Brain pericyte (primary cell): Measurements from ENCODE around the gene EPG5.
A peak's percentile ranks its signal among the peaks of the same experiment; 100 is the strongest.

ENCODE experiments used
- DNase-seq: peaks from one replicate; pipeline ENCODE4 v3.0.0-alpha.2; 2012; ENCODE audit warnings: low read depth, low spot score

The EPG5 gene

DNA sequence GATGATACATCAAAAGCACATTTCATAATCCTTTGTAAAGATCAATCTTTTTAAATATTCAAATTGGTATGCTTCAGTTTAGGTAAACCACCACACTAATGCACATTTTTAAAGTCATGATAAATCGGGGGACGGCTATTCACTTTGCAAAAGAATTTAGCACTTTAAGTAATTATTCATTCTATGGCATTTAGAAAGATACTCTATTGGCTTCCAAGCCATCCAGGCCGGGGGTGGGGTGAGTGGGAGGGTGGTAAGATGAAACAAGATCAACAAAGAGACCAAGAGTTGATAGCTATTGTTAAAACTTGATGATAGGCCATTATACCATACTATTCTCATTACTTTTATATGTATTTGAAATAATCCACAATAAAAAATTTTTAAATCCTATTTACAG, 41.0 kb downstream of the EPG5 start:
- DNase-seq, result no peak

DNA sequence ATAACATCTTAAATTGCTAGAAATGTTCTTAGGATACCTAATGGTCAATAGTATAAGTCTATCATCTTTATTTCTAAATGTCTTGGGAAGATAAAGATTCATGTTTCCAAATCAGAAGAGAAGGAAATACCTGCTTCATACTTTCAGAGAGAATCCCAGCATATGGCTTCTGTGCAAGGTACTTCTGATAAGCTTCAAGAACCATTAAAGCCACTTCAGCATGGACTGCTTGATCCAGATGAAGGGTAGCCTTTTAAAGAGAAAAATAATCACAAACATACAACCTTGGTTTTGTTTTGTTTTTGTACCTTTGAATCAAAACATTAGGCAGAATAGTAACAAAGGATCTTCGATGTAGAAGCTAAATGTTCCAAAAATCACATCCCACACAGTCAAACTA, 44.0 kb downstream of the EPG5 start:
- DNase-seq, result no peak

DNA sequence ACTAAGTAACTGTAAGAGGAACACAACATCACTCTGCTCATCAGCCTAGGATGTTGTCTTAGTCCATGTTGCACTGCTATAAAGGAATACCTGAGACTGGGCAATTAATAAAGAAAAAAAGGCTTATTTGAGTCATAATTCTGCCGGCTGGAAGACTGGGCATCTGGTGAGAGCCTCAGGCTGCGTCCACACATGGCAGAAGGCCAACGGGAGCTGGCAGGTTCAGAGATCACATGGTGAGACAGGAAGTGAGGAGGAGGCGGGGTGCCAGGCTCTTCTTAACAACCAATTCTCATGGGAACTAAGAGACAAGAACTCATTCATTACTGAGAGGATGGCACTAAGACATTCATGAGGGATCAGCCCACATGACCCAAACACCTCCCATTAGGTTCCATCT, 46.8 kb downstream of the EPG5 start:
- peak; percentile 30 for DNase-seq

DNA sequence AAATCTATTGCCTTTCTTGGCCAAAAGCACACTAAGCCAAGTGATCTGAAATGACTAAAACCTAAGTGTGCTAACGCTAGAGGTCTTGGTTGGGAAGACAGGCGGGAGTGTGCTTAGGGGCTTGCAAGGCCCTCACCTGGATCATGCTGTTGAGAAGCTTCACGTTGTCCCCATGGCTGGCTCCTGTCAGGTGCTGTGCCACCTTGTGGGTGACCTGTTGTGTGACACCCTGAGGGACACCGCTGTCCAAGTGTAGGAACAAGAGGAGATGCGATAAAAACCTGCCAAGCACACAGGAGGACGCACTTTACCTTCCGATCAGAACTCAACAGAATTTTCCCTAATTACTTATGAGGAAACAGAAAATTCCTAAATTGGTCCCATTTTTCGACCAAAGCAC, 50.8 kb downstream of the EPG5 start:
- DNase-seq, result no peak

DNA sequence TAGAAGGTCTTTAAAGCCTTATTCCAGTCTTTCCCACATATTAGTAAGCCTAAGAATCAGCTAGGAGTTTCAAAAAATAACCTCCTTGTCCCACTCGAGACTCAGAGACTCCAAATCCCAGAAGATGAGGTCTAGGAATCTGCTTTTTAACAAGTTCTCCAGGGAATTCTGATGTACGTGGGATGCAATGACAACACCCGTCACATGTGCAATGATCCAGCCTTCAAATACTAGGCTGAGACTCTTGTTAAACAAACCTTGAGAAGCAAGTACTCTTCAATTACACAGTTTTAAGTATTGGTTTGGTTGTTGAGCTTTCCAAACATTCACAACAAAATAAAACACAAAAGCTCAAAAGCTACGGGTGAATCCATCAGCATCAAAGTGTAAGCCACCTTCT, 53.9 kb downstream of the EPG5 start:
- no peak for DNase-seq

DNA sequence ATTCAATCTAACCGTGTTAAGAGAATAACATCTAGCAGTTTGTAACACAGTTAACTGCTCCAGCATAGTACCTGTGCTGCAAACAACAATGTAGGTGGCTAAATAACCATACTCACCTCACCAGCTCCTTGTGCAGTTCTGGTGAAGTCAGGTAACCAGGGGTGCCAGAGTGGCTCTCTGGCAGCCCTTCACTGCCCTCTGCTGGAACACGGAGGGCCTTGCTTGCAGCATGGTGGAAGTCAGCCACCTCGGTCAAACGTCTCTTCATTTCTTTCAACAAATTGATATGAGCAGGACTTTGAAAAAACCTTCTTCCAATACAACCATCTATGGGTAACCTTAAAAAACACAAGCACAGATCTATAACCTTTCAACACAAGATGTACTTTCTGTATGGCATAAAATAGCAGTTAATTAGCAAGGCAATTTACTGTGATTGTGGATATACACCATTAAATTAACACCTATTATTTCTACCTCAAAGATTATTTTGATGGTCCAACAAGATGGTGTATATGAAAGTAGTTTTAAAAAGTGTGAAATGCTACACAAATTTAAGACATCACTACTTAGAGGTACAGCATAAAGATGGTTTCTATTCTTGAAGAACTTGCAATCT, 56.6 kb downstream of the EPG5 start:
- DNase-seq, result no peak

DNA sequence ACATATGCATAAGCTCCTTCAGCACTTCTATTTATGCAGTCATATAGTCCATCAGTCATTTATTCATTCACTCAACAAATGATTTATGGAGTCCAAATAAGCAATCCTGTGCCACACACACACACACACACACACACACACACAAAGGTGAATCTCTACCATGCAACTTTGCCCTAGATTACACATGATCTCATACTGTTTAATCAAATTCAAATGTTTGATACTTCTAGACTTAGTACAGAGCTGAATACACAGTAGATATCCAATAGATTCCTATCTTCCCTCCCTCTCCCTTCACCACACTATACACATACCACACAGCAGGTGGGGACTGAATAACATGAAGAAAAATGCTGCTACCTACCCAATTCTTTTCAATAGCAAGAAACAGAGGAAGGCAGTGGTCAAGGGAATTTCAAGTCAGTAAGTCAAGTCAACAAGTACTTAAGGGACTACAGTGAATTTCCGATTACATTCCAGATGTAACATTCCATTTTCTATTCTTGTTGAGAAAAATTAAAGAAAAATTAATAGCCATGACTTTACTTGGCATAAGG, 65.4 kb downstream of the EPG5 start:
- DNase-seq, result no peak

DNA sequence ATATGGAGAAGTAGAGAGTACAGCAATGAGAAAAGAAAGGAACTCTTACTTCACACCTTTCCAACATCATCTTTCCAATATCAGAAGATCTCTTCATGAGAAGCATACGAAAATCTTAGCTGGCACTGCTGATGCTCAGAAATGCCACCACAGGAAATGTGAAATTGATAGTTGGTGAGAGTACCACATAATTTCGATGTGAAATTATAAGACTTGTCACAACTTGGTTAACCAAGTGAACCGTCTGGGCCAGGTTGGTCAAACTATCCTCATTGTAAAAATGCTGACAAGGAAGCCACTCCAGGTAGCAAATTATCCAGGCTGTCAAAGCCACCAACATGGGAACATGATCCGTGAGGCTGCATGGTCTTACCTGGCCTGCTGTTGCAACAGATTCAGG, 66.5 kb downstream of the EPG5 start:
- DNase-seq, result no peak

DNA sequence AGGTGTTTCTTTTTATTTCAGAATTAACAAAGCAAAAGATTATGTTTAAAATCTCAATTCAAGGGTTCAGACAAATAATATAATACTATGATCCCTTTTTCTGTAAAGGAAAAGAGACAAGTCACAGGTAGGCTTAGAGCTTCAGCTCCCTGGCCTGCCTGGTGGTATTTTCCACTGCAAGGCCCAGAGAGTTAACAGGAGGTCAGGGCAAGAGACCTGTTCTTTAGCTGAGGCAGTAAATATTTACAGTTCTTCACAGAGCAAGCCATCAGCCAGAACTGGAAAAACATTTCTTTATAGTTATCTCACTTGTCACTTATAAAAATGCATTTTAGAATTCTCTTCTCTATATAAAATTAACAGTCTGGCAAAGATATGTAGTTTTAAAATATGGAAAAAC, 70.1 kb downstream of the EPG5 start:
- no peak for DNase-seq

DNA sequence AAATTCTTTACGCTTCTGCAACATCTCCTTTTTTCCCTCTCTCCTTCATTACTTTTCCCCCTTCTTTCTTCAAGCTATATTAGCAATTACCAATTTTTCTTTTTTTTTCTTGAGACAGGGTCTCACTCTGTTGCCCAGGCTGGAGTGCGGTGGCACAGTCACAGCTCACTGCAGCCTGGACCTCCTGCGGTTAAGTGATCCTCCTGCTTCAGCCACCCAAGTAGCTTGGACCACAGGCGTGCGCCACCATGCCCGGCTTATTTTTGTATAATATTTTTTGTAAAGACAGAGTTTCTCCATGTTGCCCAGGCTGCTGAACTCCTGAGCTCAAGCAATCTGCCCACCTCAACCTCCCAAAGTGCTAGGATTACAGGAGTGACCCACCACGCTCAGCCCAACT, 70.7 kb downstream of the EPG5 start:
- DNase-seq, result no peak

DNA sequence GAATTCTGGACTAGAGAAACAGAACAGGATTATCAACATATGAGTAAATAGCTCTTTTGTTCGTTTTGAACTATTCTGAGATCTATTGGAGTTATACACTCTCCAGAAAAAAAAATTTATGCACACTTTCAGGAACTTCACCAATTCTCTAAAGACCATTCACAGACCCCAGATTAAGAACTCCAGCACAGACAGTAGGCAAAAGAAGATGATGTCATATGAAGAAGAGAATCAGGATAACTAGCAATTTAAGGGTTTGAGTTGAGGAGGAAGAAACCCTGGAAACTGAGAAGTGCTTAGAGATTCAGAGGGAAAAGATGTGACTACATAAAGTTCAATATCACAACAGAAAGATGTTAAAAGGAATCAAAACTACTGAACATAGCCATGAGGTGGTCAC, 71.8 kb downstream of the EPG5 start:
- DNase-seq, result no peak

DNA sequence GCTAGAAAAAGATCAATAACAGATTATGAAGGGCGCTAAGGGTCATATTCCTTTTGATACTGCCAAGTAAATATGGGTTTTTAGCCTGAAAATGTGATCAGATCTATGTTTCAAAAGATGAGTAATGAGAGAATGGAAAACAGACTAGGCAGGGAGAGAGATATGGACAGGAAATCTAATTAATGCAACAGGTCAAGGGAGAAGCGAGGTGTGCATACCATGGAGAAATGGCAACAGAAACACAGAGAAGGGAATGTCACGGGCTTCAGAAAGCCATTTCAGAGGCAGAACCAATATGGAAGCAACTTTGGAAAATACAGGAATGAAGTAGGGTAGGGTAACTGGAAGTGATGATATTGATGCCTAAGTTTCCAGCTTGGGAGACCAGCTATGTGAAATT, 72.3 kb downstream of the EPG5 start:
- DNase-seq, result no peak

DNA sequence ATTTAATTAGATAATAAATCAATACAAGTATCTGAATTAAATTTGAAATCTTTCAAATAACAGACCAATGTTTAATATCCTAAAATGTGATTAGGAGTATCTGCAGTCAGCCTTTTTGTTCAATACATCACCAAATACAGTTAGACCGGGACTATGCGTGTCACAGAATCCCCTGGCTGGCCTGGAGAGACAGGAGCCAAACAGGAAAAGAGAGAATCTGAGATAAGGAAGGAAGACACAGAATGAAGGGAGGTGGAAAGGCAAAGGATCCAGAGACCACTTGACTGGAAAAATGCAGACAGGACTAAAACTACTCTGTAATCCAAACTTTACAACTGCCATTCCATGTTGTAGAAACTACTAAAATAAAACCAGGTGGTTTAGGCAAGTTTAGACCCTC, 75.3 kb downstream of the EPG5 start:
- no peak for DNase-seq

DNA sequence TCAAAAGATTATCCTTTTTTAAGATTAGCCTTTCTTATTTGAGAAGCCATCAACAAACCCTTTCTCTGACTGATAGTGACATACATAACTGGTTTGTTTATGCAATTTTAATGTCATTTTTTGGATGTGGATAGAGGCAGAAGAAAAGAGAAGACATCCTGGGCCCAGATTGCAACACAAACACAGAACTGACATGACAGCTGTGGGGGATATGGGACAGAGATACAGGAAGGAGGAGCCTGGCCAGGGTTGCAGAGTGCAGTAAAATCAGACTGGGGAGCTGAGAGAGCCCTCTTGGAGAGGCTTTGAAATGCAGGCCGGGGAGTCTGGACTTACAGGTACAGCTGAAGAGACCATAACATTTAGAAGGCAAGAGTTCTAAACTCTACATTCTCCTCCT, 76.5 kb downstream of the EPG5 start:
- DNase-seq, result no peak

DNA sequence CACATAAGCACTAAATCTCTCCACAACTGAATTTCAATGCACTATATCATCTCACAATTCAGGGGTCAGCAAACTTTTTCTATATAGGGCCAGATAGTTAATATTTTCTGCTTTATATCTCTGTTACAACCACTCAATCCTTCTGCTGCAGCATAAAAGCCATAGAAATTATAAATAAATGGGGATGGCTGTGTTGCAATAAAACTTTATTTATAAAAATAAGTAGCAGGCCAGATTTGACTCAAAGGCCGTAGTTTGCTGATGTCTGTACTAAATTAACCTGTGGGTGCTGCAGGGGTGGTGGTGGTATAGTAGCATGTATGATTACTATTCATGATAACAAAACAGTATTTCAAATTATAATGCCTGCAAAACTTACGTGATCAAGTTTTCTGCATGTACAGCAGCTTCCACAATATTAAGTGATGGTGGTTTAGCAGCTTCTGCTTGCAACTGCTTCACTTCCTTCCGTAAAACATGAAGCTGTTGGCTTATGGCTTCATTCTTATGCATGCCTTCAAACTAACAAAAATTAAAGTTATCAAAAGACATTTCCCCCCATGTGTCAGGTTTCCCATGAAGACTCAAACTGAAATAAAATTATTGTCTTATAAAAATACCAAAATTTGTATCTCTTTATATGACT, 77.6 kb downstream of the EPG5 start:
- DNase-seq, result no peak

DNA sequence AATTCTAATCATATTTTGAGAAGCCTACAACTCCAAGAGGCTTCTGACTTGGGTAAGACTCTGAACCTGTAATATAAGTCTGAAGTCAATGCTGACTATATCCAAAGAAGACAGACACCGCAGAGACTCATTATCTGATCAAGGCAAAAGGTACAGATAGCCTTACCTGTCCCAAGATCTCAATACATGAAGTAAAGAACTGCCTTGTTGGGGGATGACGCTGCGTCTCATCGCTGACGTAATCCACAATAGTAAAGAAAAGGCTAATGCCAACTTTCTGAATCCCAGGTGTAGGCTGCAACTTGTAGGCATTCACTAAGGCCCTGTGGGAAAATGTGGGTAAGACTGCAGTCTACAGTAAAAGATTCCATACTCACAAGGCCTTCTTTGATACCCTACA, 79.5 kb downstream of the EPG5 start:
- no peak for DNase-seq

DNA sequence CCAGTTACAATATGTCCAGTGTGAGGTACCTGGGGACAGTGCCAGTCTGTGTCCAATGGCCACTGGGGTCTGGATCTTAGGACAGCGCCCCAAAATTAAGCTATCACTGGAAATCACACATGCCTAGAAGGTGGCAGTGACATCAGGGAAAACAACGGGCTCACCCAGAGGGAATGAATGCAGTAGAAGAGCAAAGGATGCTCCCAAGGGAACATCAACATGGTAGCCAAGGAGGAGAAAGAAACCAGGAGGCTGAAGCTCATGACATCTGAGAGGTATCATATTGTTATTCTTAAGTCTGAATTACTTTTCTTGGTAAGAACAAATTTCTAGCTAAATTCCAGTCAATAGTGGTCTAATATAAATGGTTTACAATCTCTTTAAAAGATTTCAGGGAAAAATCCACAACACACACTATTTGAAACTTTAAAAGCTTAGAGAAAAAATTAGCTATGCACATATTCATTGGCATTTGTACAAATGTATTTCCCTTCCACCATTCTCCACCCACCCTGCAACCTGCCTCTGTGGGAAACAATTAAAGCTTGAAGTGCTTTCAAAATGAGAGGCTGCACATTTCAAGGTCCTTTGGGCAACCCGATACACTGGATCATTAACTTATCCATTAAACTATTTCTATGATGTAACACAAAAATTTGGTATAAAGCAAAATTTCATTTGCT, 86.1 kb downstream of the EPG5 start:
- DNase-seq, result no peak

DNA sequence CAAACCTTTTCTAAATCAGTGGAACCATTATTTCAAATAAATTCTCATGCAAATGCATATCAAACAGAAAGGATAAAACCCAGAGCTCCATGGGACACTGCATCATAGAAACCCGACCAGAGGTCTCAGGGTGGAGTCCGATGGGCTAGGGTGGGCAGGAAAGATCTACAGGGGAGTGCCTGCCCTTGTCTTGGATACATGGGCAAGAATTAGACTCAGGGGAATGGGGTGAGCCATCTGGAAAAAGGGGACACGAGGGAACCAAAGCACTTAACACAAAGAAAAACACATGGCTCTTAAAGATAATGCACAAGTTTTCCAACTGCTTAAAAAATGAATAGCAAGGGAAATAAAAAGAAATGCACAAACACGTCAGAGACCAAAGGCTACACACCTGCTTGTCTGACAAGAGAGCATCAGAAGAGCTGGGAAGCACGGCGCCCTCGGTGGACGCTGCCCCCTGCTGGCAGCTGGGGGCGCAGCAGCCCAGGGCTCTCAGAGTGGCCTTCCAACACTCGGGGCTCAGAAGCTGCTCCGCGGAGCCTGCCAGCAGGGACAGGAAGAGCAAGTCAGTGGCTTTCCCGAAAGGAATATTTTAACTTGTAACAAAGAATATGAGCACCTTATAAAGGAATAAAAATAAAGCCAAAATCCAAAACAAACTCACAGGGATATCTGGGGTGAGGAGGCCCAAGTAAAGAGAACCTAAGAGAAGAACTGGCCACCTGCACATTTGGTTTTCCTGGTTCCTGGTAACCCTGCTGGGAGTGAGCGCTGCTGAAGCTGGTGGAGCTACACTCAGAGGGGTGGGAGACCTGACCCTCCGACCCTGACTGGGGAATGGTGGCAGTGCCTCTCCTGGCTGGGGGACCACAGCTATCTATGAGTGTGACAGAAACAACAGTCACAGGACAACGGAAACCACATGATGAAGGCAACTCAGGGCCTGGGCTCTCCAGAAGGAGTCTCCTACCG, 87.2 kb downstream of the EPG5 start:
- DNase-seq, result peak; percentile 57

DNA sequence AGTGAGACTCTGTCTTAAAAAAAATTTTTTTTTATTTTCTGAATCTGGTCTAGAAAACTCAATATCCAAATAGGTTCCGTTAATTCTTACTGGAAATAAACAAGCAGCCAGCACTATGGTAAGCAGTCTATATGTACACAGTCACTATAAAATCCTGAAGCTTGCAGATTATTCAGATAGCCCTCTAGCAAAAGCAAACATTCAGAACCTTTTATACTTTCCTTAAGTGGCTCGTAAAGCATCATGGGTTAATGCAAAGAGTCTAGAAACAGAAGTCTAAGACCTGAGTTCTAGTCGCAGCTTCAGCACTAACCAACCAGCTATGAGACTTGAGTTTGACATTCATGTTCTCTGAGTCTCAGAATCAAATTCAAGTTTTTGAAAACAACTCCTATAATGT, 89.7 kb downstream of the EPG5 start:
- DNase-seq, result no peak

DNA sequence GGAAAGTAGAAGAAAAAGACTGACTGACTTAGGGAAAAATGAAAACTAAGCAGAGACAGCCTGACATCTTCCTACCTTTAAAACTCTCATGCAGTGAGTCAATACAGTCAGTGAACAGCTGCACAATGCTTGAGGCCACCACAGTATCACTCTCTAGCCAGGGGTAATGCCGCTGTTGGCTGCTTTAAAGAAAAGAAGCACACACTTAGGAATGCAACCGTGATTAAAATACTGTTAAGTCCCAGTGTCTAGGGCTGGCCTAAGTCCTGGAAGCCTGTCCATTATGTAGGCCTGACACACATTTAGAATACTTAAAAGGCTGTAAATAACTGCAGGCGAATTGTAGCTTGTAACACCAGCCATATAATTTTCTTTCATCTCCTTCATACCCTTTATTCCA, 91.0 kb downstream of the EPG5 start:
- no peak for DNase-seq

DNA sequence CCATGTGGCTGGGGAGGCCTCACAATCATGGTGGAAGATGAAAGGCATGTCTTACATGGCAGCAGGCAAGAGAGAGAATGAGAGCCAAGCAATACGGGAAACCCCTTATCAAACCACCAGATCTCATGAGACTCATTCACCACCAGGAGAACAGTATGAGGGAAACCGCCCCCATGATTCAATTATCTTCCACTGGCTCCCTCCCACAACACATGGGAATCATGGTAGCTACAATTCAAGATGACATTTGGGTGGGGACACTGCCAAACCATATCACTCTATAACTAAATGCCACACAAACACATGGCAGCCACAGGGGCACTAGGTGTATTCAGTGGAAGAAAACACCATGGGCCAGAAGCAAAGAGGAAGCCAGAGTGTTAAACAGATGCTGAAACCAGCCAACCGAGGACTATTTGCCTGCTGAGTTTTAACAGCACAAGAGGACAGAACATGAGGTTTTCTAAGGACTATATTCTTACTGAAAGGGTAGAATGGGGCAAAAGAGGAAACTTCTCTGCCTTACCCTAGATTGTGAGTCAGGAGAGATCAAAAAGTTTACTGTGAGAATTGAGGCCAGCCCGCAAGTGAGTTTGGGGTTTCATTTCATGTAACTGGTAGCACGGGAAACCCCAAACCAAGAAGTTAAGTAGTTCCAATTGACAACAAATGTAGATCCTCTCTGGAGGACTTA, 92.5 kb downstream of the EPG5 start:
- no peak for DNase-seq
